GM12872 (cell line): ENCODE measurements around the gene KLK15.

Source experiments
- TF ChIP-seq, protein P1 (sequence below): IDR thresholded peaks from 3 replicates; pipeline ENCODE4 v1.5.1; 2011; ENCODE audit warnings: low read depth, mild to moderate bottlenecking, low read length, moderate library complexity; ENCODE audit not compliant: insufficient read depth

Gene KLK15

DNA sequence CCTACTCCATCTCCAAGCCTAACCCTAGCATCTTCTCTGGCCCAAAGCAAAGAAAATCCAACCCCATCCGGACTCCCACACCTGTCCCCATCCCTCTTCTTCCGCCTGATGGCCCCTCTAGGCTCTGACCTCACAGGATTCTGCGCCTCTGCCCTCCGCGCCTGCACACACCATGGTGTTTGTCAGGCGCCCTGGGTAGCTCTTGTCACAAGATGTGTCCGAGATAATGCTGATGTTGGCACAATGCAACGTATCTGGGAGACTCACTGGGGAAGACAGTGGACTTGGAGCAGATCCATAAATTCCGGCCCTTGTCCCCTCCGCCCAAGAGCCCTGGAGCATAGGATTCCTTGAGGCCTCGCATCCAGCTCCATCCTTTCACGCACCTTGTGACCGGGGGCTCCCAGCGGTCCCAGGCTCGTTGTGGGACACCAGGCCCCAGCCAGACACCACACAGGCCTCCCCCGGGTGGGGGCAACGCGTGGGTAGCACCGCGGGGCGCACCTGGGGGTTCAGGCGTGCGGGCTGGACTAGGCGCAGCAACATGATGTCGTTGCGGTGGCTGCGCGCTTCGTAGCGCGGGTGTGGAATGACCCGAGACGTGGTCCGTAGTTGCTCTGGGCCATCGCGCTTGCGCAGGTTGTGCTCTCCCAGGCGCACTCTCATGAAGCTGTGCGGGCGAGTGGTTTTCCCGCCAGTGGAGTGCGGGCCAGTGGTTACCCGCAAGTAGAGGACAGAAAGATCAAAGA is 6.7 kb downstream of the KLK15 start:
- TF ChIP-seq, protein P1, sequence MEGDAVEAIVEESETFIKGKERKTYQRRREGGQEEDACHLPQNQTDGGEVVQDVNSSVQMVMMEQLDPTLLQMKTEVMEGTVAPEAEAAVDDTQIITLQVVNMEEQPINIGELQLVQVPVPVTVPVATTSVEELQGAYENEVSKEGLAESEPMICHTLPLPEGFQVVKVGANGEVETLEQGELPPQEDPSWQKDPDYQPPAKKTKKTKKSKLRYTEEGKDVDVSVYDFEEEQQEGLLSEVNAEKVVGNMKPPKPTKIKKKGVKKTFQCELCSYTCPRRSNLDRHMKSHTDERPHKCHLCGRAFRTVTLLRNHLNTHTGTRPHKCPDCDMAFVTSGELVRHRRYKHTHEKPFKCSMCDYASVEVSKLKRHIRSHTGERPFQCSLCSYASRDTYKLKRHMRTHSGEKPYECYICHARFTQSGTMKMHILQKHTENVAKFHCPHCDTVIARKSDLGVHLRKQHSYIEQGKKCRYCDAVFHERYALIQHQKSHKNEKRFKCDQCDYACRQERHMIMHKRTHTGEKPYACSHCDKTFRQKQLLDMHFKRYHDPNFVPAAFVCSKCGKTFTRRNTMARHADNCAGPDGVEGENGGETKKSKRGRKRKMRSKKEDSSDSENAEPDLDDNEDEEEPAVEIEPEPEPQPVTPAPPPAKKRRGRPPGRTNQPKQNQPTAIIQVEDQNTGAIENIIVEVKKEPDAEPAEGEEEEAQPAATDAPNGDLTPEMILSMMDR = no peak

DNA sequence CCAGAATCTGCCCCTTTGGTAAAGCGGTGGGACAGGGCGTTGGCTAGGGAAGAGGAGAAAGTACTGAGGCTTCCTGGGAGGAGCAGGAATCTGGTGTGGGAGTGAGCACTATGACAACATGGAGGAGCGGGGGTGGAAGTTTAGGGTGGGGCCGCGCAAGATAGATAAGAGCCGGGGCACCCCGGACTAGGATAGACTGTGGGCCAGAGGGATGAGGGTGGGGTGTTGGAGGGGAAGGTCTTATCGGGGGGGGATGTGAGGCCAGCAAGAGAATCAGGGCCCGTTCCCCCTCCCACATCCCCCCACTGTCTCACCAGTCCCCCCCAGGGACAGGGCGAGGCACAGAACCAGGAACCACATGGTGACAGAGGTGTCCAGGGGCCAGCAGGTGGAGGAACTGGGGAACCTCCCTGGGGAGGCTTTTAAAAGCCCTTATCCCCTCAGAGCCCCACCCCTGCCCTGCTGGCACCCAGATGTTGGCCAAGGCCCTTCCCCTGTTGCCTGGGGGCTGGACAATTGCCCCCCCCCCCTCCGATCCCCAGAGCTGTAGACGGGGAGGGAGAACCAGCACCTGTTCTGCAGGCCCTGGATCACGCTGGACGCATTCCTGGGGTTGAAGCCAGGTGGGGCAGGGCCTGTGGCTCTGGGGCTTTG is 9.9 kb downstream of the KLK15 start, which contains the start of gene KLK1:
Gene KLK1, minus strand, starts transcription at position 399 of the 654 bp plus-strand sequence. Its CDS starts 39 bp downstream, at position 360.
- TF ChIP-seq, protein P1 = no peak

DNA sequence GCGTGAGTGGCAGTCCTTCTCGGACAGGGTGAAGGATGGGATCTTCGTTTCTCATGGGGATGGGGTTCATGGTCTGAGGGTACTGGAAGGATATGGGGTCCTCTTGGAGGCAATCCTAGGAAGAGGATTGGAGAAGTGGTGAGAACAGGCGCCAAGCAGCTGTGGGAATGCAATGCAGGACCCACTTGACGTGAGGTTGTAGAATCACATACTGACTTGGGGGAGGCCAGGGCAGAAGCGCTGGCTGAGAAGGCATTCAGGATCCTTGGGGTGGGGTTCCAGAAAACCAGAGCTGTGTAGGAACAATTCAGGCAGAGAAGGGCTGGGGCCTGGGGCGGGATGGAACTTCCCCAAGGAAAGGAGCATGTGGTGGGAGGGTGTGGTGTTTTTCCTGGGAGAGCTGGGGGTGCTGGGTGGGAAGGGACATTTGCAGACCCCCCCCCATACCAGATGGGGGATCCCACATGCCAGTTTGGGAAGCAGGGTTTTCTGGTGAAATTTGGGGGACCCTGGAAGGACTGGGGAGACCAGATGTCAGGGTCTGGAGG is 10.6 kb downstream of the KLK15 start:
- TF ChIP-seq, protein P1 = no peak

GRCh38 chr19:50821622-50822021 is 11.8 kb downstream of the KLK15 start:
- TF ChIP-seq, protein P1 = no peak

DNA sequence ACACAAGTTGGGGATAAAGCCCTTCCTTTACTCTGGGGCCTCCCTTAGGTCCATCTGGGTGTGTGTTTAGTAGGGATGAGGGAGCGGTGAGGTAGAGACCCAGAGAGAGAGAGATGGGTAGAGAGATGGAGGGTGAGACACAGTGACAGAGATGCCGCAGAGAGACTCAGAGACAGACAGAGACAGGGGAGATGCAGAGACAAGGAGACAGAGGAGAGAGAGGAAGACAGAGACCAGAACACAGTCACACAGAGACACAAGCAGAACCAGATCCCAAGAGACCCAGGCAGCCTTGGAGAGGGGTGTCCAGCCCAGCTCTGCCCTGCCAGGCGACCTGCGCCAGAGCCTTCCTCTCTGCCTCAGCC is 12.1 kb downstream of the KLK15 start:
- TF ChIP-seq, protein P1 = no peak

DNA sequence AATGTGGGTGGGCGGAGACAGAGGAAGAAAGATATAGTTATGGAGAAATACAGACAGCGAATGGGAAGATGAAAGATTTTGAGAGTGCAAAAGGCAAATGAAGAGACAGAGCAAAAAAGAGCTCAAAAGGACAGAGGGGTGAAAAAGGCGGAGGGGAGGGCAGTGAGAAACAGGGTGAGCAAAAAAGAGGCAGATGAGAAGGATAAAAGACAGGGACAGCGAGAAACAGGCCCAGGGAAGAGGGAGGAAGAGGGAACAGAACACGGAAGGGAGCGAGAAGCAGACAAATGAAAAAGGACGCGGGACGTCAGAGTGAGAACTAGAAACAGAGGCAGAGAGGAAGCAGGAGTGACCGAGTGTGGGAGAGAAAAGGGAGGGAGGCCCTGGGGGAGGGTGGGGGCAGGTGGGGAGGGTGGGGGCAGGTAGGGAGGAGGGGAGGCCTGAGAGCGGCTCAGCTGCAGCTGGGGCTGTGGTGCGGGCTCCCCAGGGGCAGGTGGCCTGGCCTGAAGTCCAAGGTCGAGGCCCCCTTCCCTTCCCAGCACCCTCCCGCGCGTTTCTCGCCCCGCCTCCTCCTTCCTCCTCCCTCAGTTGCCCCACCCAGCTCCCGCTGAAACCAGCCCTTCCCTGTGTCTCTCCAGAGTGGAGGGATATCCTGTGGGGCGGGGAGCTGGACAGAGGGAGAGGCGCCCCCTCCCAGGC is 12.7 kb downstream of the KLK15 start:
- TF ChIP-seq, protein P1 = no peak

- TF ChIP-seq, protein P1 = no peak
Measured at GRCh38 chr19:50820086-50820485, 13.3 kb downstream of the KLK15 start.
